ENCODE data around the gene ATAD3A. TPM values are rescaled to one million over a fixed set of nuclear protein-coding genes. Genes with fewer than 3 reads are reported as not detected.
A peak's percentile ranks its signal among the peaks of the same experiment; 100 is the strongest.
"Not testable (repeated sequence)": the region's sequence is repeated elsewhere in the genome, so short reads cannot be mapped to it uniquely, and the experiment has no call there.

The ATAD3A gene
- total RNA-seq, 2 experiments from 2014 or later = 26.2 to 26.5 TPM

DNA sequence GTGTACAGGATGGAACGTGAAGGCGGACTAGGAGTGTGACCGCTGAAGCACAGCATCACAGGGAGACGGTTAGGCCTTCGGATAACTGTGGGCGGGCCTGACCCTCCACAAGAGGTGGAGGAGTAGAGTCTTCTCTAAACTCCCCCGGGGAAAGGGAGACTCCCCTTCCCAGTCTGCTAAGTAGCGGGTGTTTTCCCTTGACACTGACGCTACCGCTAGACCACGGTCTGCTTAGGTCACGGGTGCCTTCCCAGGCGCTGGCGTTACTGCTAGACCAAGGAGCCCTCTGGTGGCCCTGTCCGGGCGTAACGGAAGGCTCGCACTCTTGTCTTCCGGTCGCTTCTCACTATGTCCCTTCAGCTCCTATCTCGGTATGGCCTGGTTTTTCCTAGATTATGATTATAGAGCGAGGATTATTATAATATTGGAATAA lies 6.6 kb upstream of the ATAD3A start:
- Mint-ChIP-seq H3K27ac (peak overlapping the region; percentile 91), H3K4me3 (peak overlapping the region; percentile 73), H3K4me1 (peaks cover 23% of the 10 kb centered on the region)
- H3K36me3 Mint-ChIP-seq (ENCODE audit: low read depth); H3K9me3 Mint-ChIP-seq; H3K27me3 Mint-ChIP-seq: not testable (repeated sequence)
- ChIA-PET CTCF (interaction anchor here (0.6 to 2.0 kb wide), 11 partner anchors 14 to 164 kb away, joined by 3 to 8 read pairs (median 4); partner anchors contain the start of genes AURKAIP1 and CCNL2), POLR2A (interaction anchor here (1.1 to 1.6 kb wide), 2 partner anchors 105 to 130 kb away, joined by 4 to 5 read pairs; partner anchors contain the start of gene AURKAIP1)
- DNase-seq = peak; percentile 35

DNA sequence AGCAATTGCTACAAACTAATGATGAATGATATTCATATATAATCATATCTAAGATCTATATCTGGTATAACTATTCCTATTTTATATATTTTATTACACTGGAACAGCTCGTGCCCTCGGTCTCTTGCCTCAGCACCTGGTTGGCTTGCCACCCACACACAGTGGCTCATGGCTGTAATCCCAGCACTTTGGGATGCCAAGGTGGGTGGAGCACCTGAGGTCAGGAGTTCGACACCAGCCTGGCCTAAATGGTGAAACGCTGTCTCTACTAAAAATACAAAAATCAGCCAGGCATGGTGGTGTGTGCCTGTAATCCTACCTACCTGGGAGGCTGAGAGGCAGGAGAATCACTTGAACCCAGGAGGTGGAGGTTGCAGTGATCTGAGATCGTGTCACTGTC lies 6.2 kb upstream of the ATAD3A start:
- H3K27me3 Mint-ChIP-seq; DNase-seq; H3K9me3 Mint-ChIP-seq; H3K36me3 Mint-ChIP-seq (ENCODE audit: low read depth): not testable (repeated sequence)
- H3K4me1 Mint-ChIP-seq = peaks cover 26% of the 10 kb centered on the region
- H3K27ac Mint-ChIP-seq = peak overlapping the region; percentile 91
- ChIA-PET CTCF (interaction anchor here (0.6 to 2.0 kb wide), 7 partner anchors 14 to 163 kb away, joined by 3 to 8 read pairs (median 4); partner anchors contain the start of genes AURKAIP1 and CCNL2), POLR2A (interaction anchor here (1.6 kb wide), 1 partner anchor 130 kb away, joined by 4 read pairs; the partner anchor contains the start of gene AURKAIP1)
- H3K4me3 Mint-ChIP-seq = peak overlapping the region; percentile 73

DNA sequence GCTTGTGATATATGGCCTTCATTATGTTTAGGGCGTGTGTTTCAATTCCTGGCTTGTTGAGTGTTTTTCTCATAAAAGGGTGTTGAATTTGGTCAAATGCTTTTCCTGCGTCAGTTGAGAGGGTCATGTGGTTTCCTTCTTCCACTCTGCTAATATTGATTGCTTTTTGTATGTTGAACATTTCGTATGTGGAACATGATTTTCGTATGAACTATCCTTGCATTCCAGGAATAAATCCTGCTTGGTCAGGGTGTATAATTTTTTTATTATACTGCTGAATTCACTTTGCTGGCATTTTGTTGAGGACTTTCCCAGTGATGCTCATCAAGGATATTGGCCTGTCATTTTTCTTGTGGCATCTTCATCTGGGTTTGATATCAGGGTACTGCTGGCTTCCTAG lies 4.7 kb upstream of the ATAD3A start:
- H3K4me3 Mint-ChIP-seq = no peak overlapping the region
- DNase-seq = no peak
- H3K27me3 Mint-ChIP-seq = no peaks in the 10 kb centered on the region
- no peaks in the 10 kb centered on the region for H3K9me3 Mint-ChIP-seq
- POLR2A ChIA-PET = no interaction called here
- H3K27ac Mint-ChIP-seq = no peak overlapping the region
- CTCF ChIA-PET = no interaction called here
- no peaks in the 10 kb centered on the region for H3K36me3 Mint-ChIP-seq (ENCODE audit: low read depth)
- peaks cover 30% of the 10 kb centered on the region for H3K4me1 Mint-ChIP-seq

DNA sequence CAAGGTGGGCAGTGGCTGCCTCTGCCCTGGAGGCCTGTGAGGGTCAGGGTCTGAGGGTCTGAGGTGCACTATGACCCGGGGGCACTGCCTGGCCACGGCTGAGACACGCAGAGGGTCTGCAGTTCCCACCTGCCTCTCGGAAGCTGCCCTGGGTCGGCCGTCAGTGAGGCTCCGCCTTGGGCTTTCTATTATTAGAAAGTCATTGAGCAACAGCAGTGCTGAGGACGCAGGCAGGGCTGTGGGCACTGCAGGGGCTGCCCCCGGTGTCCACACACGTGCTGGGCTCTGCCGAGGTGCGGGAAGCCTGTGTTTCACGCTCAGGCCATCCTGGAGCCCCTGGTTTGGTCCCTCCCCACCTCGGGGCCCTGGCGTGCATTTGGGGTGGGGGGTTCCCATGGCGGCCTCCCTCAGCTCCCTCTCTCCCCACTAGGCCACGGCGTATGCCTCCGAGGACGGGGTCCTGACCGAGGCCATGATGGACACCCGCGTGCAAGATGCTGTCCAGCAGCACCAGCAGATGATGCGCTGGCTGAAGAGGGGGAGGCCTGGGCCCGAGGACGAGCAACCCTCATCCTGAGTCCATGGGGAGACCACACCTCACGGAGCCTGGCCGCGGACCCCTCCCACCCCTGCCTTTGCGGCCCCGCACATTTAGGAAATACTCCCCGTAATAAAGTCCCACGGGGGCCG lies 3.0 kb upstream of the ATAD3A start:
- H3K27ac Mint-ChIP-seq; H3K4me3 Mint-ChIP-seq; H3K27me3 Mint-ChIP-seq; H3K9me3 Mint-ChIP-seq; DNase-seq; CTCF ChIA-PET; H3K36me3 Mint-ChIP-seq (ENCODE audit: low read depth); POLR2A ChIA-PET: not testable (repeated sequence)
- peaks cover 37% of the 10 kb centered on the region for H3K4me1 Mint-ChIP-seq

DNA sequence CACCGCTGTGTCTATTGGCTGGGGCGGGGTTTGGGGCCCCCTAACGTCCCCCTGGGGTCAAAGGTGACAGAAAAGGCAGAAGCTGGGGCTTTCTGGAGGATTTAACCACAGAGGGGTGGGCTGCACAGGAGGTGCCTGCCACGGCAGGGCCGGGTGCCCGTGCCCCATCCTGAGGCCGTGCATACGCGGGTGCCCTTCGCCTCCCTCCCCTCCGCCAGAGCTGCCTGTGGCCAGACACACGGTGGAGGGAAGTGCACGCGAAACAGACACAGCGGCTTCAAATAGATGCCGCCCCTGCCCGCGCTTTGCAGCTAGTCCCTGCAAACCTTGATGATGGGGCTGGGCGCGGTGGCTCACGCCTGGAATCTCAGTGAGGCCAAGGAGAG lies 2.5 kb upstream of the ATAD3A start:
- H3K4me3 Mint-ChIP-seq; CTCF ChIA-PET; DNase-seq; H3K27ac Mint-ChIP-seq; POLR2A ChIA-PET; H3K9me3 Mint-ChIP-seq; H3K36me3 Mint-ChIP-seq (ENCODE audit: low read depth); H3K27me3 Mint-ChIP-seq: not testable (repeated sequence)
- peaks cover 38% of the 10 kb centered on the region for H3K4me1 Mint-ChIP-seq

DNA sequence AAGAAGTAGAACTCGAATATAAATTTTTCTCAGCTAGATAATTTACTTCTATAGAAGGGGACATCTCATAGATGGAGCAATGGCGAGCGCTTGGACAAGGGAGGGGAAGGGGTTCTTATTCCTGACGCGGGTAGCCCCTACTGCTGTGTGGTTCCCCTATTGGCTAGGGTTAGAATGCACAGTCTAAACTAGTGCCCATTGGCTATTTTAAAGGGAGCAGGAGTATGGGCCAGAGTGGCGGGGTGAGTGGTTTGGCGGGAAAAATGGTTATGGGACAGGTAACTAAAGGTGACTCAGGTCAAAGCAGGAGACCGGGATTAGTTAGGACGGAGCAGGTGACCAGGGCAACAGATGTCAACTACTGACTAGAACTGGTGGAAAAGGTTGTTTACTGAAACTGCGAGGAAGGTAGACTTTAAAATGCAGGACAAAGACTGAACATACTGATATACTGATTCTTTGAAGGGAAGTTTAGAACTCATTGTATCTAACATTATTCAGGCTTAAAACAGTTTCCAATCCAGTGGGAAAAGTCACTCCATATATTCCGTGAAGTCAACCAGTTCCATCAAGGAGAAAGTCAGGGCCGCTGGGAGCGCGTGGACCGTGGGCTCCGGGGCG lies 940 bp upstream of the ATAD3A start:
- DNase-seq = peak; percentile 20
- H3K4me1 Mint-ChIP-seq = peaks cover 31% of the 10 kb centered on the region
- no peaks in the 10 kb centered on the region for H3K9me3 Mint-ChIP-seq
- ChIA-PET CTCF (no interaction called here), POLR2A (interaction anchor here (0.5 to 1.0 kb wide), 7 partner anchors 96 to 162 kb away, joined by 3 to 4 read pairs (median 3); partner anchors contain the start of genes AURKAIP1, CCNL2, DVL1 and MRPL20)
- no peaks in the 10 kb centered on the region for H3K27me3 Mint-ChIP-seq
- H3K27ac Mint-ChIP-seq = peak overlapping the region; percentile 85
- H3K4me3 Mint-ChIP-seq = peak overlapping the region; percentile 87
- no peaks in the 10 kb centered on the region for H3K36me3 Mint-ChIP-seq (ENCODE audit: low read depth)

DNA sequence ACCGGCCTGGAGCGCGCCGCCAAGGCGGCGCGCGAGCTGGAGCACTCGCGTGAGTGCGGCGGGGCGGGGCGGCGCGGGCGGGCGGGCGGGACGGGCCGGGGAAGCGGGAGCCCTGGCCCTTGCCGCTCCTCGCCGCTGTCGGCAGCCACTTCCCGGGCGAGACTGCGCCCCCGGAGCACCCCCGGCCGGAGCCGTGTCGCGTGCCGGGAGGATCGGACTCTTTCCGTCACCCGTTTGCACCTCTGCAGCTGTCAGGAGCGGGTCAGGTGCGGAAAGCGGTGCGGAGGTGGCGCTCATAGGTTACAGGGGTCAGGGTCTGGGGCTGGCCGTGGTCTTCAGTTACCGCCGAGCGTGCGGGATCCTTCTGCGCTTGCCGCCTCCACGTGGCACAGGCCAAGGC lies 463 bp downstream of the ATAD3A start:
- peak overlapping the region; percentile 69 for H3K4me3 Mint-ChIP-seq
- POLR2A ChIA-PET; CTCF ChIA-PET; H3K9me3 Mint-ChIP-seq; H3K27me3 Mint-ChIP-seq; H3K36me3 Mint-ChIP-seq (ENCODE audit: low read depth); H3K27ac Mint-ChIP-seq: not testable (repeated sequence)
- peaks cover 21% of the 10 kb centered on the region for H3K4me1 Mint-ChIP-seq
- peak; percentile 36 for DNase-seq

DNA sequence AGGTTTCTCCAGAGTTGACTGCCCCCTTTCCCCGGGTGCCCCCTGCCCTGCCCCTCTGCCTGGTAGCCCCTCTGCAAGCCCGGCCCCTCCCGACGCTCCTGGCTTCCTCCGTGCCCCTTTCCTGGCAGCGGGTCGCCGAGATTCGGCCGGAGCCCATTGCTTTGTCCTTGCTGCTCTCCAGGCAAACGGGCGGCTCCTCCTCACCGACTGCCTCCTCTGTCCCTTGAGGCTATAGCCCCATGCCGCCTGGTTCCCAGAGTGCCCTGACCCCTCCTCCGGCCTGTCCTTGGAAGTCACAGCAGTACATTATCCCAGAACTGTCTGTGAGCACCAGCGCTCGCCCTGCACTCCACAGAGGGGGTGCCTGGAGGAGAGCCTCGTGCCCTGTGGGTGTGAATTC lies 1.7 kb downstream of the ATAD3A start:
- peak overlapping the region; percentile 42 for H3K27ac Mint-ChIP-seq
- POLR2A ChIA-PET; DNase-seq; CTCF ChIA-PET; H3K27me3 Mint-ChIP-seq; H3K9me3 Mint-ChIP-seq; H3K36me3 Mint-ChIP-seq (ENCODE audit: low read depth): not testable (repeated sequence)
- peak overlapping the region; percentile 61 for H3K4me3 Mint-ChIP-seq
- H3K4me1 Mint-ChIP-seq = peaks cover 19% of the 10 kb centered on the region

DNA sequence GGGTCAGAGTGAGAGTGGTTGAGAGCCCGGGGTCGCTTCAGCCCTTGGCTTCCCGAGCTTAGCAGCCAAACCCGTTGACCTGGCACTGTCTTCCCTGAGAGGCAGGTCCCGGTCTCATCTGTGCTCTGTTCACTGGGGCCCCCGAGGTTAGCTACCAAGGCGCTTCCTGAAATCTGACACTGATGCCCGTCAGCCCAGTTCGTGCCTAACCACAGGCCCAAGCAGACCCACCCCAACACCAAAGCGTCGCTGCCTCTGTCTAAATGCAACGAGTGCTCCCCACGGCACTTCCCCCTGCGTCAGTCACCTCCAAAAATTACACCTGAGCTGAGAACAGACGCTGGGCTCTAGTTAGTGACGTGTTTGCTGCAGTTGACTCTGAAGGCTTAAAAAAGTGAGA lies 2.4 kb downstream of the ATAD3A start:
- H3K4me3 Mint-ChIP-seq, POLR2A ChIA-PET, H3K27me3 Mint-ChIP-seq, DNase-seq, H3K27ac Mint-ChIP-seq, H3K9me3 Mint-ChIP-seq, CTCF ChIA-PET: not testable (repeated sequence)
- Mint-ChIP-seq H3K36me3 (ENCODE audit: low read depth) (peaks cover 13% of the 10 kb centered on the region), H3K4me1 (peaks cover 19% of the 10 kb centered on the region)

DNA sequence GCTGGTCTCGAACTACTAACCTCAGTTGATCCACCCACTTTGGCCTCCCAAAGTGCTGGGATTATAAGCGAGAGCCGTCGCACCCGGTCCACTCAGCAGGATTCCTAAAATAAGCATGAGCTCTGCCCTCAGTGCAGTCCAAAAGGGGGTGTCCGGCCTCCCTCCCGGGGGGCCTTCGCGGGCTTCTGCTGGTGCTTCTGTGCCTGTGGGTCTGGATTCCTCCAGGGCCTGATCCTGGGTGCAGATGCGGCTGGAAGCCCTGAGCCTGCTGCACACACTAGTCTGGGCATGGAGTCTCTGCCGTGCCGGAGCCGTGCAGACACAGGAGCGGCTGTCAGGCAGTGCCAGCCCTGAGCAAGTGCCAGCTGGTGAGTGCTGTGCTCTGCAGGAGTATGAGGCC lies 5.0 kb downstream of the ATAD3A start:
- H3K9me3 Mint-ChIP-seq, H3K27ac Mint-ChIP-seq, DNase-seq, CTCF ChIA-PET, H3K27me3 Mint-ChIP-seq, POLR2A ChIA-PET, H3K4me3 Mint-ChIP-seq: not testable (repeated sequence)
- H3K4me1 Mint-ChIP-seq = peaks cover 13% of the 10 kb centered on the region
- H3K36me3 Mint-ChIP-seq (ENCODE audit: low read depth) = peaks cover 13% of the 10 kb centered on the region

DNA sequence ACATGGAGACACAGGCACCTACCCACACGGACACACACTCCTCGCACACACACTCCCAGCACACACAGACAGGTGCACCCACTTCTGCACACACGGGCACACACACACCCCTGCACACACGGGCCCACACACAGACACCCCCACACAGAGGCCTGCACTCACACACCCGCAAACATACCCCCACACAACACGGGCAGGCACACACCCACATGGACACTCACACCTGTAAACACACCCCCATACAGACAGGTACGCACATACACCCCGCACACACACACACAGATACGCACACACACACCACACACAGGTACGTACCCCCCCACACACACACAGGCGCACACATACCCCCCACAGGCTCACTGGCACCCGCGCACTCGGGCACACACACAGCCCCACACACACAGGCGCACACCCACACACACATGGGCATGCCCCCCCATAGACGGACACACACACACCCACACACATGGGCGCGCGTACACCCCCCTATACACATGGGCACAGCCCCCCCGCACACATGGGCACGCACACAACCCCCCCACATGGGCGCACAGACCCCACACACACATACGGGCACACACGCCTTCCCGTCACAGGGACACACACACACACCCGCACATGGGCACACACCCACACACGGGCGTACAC lies 6.1 kb downstream of the ATAD3A start:
- DNase-seq = no peak
- Mint-ChIP-seq H3K4me1 (peaks cover 10% of the 10 kb centered on the region), H3K27ac (no peak overlapping the region), H3K27me3 (no peaks in the 10 kb centered on the region), H3K36me3 (ENCODE audit: low read depth) (peaks cover 13% of the 10 kb centered on the region), H3K9me3 (no peaks in the 10 kb centered on the region), H3K4me3 (no peak overlapping the region)
- CTCF ChIA-PET = no interaction called here
- POLR2A ChIA-PET = no interaction called here

DNA sequence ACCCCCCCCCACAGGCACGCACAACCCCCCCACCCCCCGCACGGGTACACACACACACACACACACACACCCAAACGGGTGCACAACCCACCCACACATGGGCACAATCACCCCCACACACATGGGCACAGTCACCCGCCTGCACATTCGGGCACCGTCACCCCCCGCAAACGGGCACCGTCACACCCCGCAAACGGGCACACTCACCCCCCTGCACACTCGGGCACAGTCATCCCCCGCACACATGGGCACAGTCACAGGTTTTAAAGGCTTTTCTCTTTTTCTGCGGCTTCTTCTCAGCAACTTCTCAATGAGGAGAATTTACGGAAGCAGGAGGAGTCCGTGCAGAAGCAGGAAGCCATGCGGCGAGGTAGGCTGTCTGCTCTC lies 6.7 kb downstream of the ATAD3A start:
- DNase-seq, H3K27ac Mint-ChIP-seq, H3K27me3 Mint-ChIP-seq, H3K9me3 Mint-ChIP-seq, H3K4me1 Mint-ChIP-seq, POLR2A ChIA-PET, CTCF ChIA-PET, H3K4me3 Mint-ChIP-seq: not testable (repeated sequence)
- peaks cover 13% of the 10 kb centered on the region for H3K36me3 Mint-ChIP-seq (ENCODE audit: low read depth)

DNA sequence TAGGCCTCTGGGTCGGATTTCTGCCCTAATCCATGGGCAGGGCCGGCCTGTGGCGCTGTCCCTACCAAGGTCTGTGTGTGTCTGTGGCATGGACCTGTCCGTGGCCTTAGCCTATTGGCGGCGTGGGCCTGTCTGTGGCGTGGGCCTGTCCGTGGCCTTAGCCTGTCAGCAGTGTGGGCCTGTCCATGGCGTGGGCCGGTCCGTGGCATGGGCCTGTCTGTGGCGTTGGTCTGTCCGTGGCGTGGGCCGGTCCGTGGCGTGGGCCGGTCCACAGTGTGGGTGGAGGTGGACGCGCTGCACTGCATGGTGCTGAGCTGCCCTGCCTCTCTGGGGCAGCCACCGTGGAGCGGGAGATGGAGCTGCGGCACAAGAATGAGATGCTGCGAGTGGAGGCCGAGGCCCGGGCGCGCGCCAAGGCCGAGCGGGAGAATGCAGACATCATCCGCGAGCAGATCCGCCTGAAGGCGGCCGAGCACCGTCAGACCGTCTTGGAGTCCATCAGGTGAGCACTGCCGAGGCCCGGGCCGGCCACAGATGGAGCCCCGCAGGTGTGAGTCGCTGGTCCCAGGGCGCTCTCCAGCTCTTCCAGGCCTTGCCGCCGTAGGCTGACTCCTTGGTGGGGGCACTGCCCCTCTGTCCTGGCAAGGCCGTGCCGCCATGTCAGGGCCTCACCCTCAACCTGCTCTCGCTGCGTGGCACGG lies 8.0 kb downstream of the ATAD3A start:
- DNase-seq, H3K4me1 Mint-ChIP-seq: not testable (repeated sequence)

More for the DNA sequence above, 8.0 kb downstream of the ATAD3A start:
- H3K9me3 Mint-ChIP-seq, H3K27ac Mint-ChIP-seq, H3K27me3 Mint-ChIP-seq, H3K4me3 Mint-ChIP-seq, POLR2A ChIA-PET, CTCF ChIA-PET: not testable (repeated sequence)
- peaks cover 13% of the 10 kb centered on the region for H3K36me3 Mint-ChIP-seq (ENCODE audit: low read depth)
